B cell (primary cell): Measurements from ENCODE around the gene LIMCH1.

ENCODE experiments used
- CTCF ChIP-seq: fragments of 200-600 bp; IDR thresholded peaks from one replicate; pipeline ENCODE4 v1.8.0; 2022; ENCODE audit warnings: antibody characterized with exemption, mild to moderate bottlenecking
- EZH2 ChIP-seq: IDR thresholded peaks from 2 replicates; pipeline ENCODE4 v1.6.1; 2012; ENCODE audit warnings: borderline replicate concordance, low read depth, mild to moderate bottlenecking, moderate library complexity, low read length; ENCODE audit not compliant: insufficient read depth, poor library complexity, severe bottlenecking

DNA sequence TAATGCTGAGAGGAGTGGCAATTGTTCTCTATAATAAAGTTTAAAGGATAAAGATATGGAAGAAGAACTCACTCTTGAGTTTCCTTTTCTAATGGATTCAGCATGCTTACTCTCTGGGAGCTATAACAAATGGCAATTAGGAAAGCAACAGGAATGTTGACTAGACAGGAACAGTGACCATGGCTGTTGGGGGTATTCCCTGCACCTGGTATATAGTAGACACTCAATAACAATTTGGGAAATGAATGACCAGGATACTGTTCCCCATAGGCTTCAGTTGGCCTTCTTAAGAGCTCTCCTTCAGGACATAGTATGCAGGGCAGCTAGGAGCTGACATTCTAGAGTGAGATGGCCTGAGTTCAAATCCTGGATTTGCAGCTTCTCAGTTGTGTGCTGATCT is 1.8 kb downstream of the LIMCH1 start:
- TF ChIP-seq CTCF, result no peak
- no peak for TF ChIP-seq EZH2
